GM12878 (cell line): ENCODE measurements around the gene EHBP1L1. TPM values are rescaled to one million over a fixed set of nuclear protein-coding genes. Genes with fewer than 3 reads are reported as not detected.
A peak's percentile ranks its signal among the peaks of the same experiment; 100 is the strongest.

Experiments
- ATAC-seq: fragments of 200-7000 bp; cut with Tn5 transposase; 3 replicates; pipeline ENCODE4 v1.9.1; 2020; ENCODE audit warnings: mild to moderate bottlenecking, moderate library complexity
- BruUV-seq: library from RNA; stranded (reverse); fragments of 400-500 nt; replicated peaks from 2 replicates; lab custom pipeline; 2021; lab: Mats Ljungman, UMichigan
- CTCF ChIA-PET: fragments of 300-600 bp; sonication (Branson Sonifier 250); formaldehyde crosslinking; extraction: SDS; loops from one replicate; lab custom pipeline; 2021; ENCODE audit warnings: inconsistent platforms; lab: Yijun Ruan, JAX
- POLR2A ChIA-PET: fragments of 350-600 bp; formaldehyde crosslinking; extraction: SDS; loops from one replicate; lab custom pipeline; 2021; ENCODE audit warnings: inconsistent platforms; lab: Charles Lee
- RAD21 ChIA-PET: fragments of 300-600 bp; sonication (Branson Sonifier 250); formaldehyde crosslinking; loops from one replicate; lab custom pipeline; 2023; ENCODE audit warnings: antibody characterized with exemption; ENCODE audit not compliant: unreplicated experiment; lab: Charles Lee
- SMC1A ChIA-PET: fragments of 300-600 bp; sonication (Branson Sonifier 250); formaldehyde crosslinking; loops from one replicate; lab custom pipeline; 2023; ENCODE audit not compliant: unreplicated experiment, uncharacterized antibody; lab: Charles Lee
- DNase-seq: peaks from one replicate; pipeline ENCODE4 v3.0.0-alpha.2; 2011; ENCODE audit warnings: low read depth, low spot score
- FAIRE-seq: peaks from 3 replicates; lab custom pipeline; 2011; peaks lifted over from hg19 to GRCh38; lab: Jason Lieb, UNC
- H2AFZ ChIP-seq: 2 replicates; pipeline ENCODE4 v1.6.0; 2011; ENCODE audit warnings: low read depth, low read length, control low read depth; ENCODE audit not compliant: control insufficient read depth
- H3K27ac ChIP-seq: 2 replicates; pipeline ENCODE4 v1.5.1; 2011; ENCODE audit warnings: control low read depth; ENCODE audit not compliant: control insufficient read depth, insufficient read depth
- H3K27me3 ChIP-seq, 2 experiments: replicated peaks in 1 of 2; 2 replicates each; pipeline versions ENCODE4 v1.6.0 to v1.6.1; 2011; ENCODE audit warnings: low read length in 1 of 2; ENCODE audit not compliant: control insufficient read depth in 2 of 2, insufficient read depth in 2 of 2
- H3K36me3 ChIP-seq, 2 experiments: 2 replicates each; pipeline ENCODE4 v1.5.1; 2011; ENCODE audit warnings: low read length in 1 of 2; ENCODE audit not compliant: control insufficient read depth in 2 of 2, insufficient read depth in 2 of 2
- H3K4me1 ChIP-seq: 2 replicates; pipeline ENCODE4 v1.6.1; 2011; ENCODE audit warnings: mild to moderate bottlenecking, low read length, moderate library complexity, mixed read lengths; ENCODE audit not compliant: control insufficient read depth, insufficient read depth
- H3K4me2 ChIP-seq: 2 replicates; pipeline ENCODE4 v1.6.0; 2011; ENCODE audit warnings: control low read depth; ENCODE audit not compliant: control insufficient read depth, insufficient read depth
- H3K4me3 ChIP-seq: fragments of 200-600 bp; sonication (generic); 2 replicates; pipeline ENCODE4 v1.5.1; 2016
- H3K79me2 ChIP-seq: 2 replicates; pipeline ENCODE4 v1.6.0; 2011; ENCODE audit warnings: low read length; ENCODE audit not compliant: control insufficient read depth, insufficient read depth
- H3K9ac ChIP-seq: 2 replicates; pipeline ENCODE4 v1.8.0; 2011; ENCODE audit warnings: low read length, control low read depth, mixed read lengths; ENCODE audit not compliant: control insufficient read depth, insufficient read depth
- H3K9me3 ChIP-seq: replicated peaks from 3 replicates; pipeline ENCODE4 v1.5.1; 2011; ENCODE audit warnings: mild to moderate bottlenecking, low read length; ENCODE audit not compliant: control insufficient read depth, insufficient read depth
- H4K20me1 ChIP-seq: 2 replicates; pipeline ENCODE4 v1.6.0; 2011; ENCODE audit not compliant: control insufficient read depth, insufficient read depth
- POLR2A ChIP-seq: IDR thresholded peaks from 2 replicates; pipeline ENCODE4 v1.6.1; 2011; ENCODE audit warnings: low read depth, mild to moderate bottlenecking, low read length
- SRF ChIP-seq, 2 experiments: IDR thresholded peaks; 2 replicates each; pipeline ENCODE4 v1.6.1; 2011; ENCODE audit warnings: low read depth in 2 of 2, low read length in 2 of 2, mild to moderate bottlenecking in 1 of 2, moderate library complexity in 1 of 2
- SUPT20H ChIP-seq: IDR thresholded peaks from 2 replicates; pipeline ENCODE4 v1.6.1; 2011; ENCODE audit warnings: low read depth, mild to moderate bottlenecking, low read length, moderate library complexity, borderline replicate concordance; ENCODE audit not compliant: control insufficient read depth
- TAF1 ChIP-seq: IDR thresholded peaks from 2 replicates; pipeline ENCODE4 v1.6.1; 2011; ENCODE audit warnings: mild to moderate bottlenecking, low read depth, low read length, borderline replicate concordance
- WGBS: methylation state at CpG from one replicate; pipeline ENCODE4 v1.1.6; 2016; ENCODE audit warnings: low lambda C conversion rate; ENCODE audit not compliant: insufficient replicate concordance, insufficient coverage; ENCODE audit errors: missing lambda C conversion rate; 5-methylcytosine and 5-hydroxymethylcytosine counted together
- in situ Hi-C: fragments of 300-500 bp; cut with MboI; formaldehyde crosslinking; loops from 9 replicates; pipeline ENCODE4 v1.14.3; 2018; ENCODE audit warnings: mixed read lengths
- intact Hi-C: fragments of 100-400 bp; cut with micrococcal nuclease; formaldehyde crosslinking; loops from one replicate; pipeline ENCODE4 v1.14.2; 2022; ENCODE audit not compliant: unreplicated experiment
- polyA plus RNA-seq, 11 experiments: library from polyadenylated mRNA; depleted of rRNA in 4 of 11; unstranded in 6 of 11; stranded (reverse) in 5 of 11; fragments of >200 nt; fragmentation: Nextera tagmentation in 4 of 11; fragmentation: Illumina TruSeq in 1 of 11; extraction: Ambion mirVana in 4 of 11; extraction: Trizol in 1 of 11; gene quantifications; 1 replicate in 1 of 11; 2 replicates in 10 of 11; pipeline versions ENCODE4 v1.2.1 to v1.2.3, GENCODE V29; 2011 to 2016; ENCODE audit warnings: inconsistent platforms in 2 of 11, missing spikeins in 2 of 11, low read depth in 1 of 11
- total RNA-seq, 4 experiments: library from RNA; depleted of rRNA in 3 of 4; stranded (reverse); fragments of >200 nt in 3 of 4; fragmentation: Illumina TruSeq in 1 of 4; extraction: Trizol in 1 of 4; gene quantifications; 2 replicates each; pipeline versions ENCODE4 v1.2.1 to v1.2.3, GENCODE V29; 2013 to 2021

Gene EHBP1L1
- total and polyA plus RNA-seq, 10 of the 15 experiments (the other 5 are each of a cell fraction or from before 2014, with no cell fraction given): 0.06 to 99.4 (median 32.7) TPM

DNA sequence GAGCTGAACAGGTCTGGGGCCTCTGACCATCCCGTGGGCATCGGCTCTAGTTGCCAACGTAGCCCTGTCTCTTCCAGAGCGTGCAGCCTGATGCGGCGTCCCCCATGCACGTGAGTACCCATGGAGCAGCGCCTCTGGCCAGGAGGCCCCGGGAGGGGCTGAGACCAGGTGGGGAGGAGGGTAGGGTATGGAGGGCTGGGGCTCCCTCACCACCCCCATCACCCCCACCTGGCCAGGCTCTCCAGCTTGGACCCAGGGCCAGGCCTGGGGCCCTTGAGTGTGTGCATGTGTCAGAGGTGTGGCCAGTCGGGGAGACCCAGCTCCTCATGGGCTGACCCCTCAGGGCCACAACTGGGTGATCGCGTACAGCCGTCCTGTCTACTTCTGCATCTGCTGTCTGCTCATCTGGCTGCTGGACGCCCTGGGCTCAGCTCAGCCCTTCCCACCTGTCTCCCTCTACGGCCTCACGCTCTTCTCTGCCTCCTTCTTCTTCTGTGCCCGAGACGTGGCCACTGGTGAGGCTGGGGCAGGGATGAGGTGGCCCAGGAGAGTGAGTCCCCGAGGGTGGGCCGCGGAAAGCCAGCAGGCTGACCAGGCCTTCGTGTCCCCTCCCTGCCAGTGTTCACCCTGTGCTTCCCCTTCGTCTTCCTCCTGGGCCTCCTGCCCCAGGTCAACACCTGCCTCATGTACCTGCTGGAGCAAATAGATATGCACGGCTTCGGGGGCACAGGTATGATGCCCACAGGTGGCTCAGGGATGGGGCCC, 48.2 kb downstream of the EHBP1L1 start:
- H3K27me3 ChIP-seq: no peaks in the 10 kb centered on the region
- BruUV-seq: no TSS peak
- ChIA-PET SMC1A (interaction anchor here (1.0 kb wide), 1 partner anchor 9 kb away, joined by 5 read pairs; no protein-coding TSS in a partner anchor), RAD21 (interaction anchor here (1.0 to 1.5 kb wide), 2 partner anchors 9 to 51 kb away, joined by 3 to 6 read pairs; partner anchors contain the start of gene FAM89B), CTCF (interaction anchor here (1.1 to 3.1 kb wide), 4 partner anchors 7 to 82 kb away, joined by 5 to 26 read pairs (median 16); no protein-coding TSS in a partner anchor), POLR2A (interaction anchor here (1.0 kb wide), 1 partner anchor 30 kb away, joined by 3 read pairs; no protein-coding TSS in a partner anchor)
- no peaks in the 10 kb centered on the region for H3K4me1 ChIP-seq
- in situ Hi-C loops: no loop called here
- H3K9me3 ChIP-seq: no peaks in the 10 kb centered on the region
- 93% methylated on average over 25 of the region's 25 CpGs for WGBS
- H3K9ac ChIP-seq: no peak overlapping the region
- no peak overlapping the region for H3K27ac ChIP-seq
- H3K4me2 ChIP-seq: no peak overlapping the region
- H3K79me2 ChIP-seq: peaks cover 3% of the 10 kb centered on the region
- H3K36me3 ChIP-seq: peaks cover 27 to 32% of the 10 kb centered on the region in 2 experiments
- FAIRE-seq (no peak), ATAC-seq (no peak), DNase-seq (no peak)
- TF ChIP-seq SRF (IDR thresholded peaks at IDR 0.05; ENCODE audit: low read depth in 2 of 2, low read length in 2 of 2): 0 out of 4 replicates have a peak, but pooled peaks of 1 of the 2 experiments have one; percentile 12
- TF ChIP-seq TAF1: no peak
- intact Hi-C loops: no loop called here
- no peaks in the 10 kb centered on the region for H4K20me1 ChIP-seq
- no peak overlapping the region for H2AFZ ChIP-seq
- H3K4me3 ChIP-seq: no peak overlapping the region

DNA sequence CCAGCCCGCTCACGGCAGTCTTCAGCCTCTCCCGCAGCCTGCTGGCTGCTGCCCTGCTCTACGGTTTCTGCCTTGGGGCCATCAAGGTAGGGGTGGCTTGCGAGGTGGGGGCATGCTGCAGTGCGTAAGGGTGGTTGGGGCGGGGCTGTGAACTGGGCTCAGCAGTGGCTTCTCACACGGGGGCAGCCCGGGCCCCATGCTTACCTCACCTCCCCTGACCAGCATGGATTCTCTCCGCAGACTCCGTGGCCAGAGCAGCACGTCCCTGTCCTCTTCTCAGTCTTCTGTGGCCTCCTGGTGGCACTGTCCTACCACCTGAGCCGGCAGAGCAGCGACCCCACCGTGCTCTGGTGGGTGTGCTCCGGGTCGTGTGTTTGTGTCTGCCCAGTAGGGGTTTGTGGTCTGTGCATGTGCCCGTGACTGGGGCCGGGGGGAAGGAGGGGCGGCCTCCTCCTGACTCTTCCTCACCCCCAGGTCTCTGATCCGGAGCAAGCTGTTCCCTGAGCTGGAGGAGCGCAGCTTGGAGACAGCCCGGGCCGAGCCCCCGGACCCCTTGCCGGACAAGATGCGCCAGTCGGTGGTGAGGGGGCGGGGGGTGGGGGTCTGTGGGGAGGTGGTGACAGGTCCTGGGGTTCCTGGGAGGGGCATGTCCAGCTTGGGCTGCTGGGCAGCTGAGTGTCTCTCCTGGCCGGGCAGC, 49.2 kb downstream of the EHBP1L1 start:
- WGBS: 86% methylated on average over 22 of the region's 30 CpGs
- no peak overlapping the region for H2AFZ ChIP-seq
- ATAC-seq: no peak; the same call in 2 of the 3 replicates
- H3K9me3 ChIP-seq: no peaks in the 10 kb centered on the region
- CTCF ChIA-PET: interaction anchor here (0.7 to 3.1 kb wide), 14 partner anchors 8 to 208 kb away, joined by 3 to 26 read pairs (median 8); partner anchors contain the start of genes KAT5, PCNX3 and SIPA1
- H3K4me3 ChIP-seq: no peak overlapping the region
- no peaks in the 10 kb centered on the region; the same call in 1 of the 2 replicates for H3K79me2 ChIP-seq
- no peak for FAIRE-seq
- H3K9ac ChIP-seq: no peak overlapping the region
- in situ Hi-C loops: no loop called here
- TF ChIP-seq POLR2A (0 out of 2 replicates have a peak, but pooled peaks have one; percentile 34), SUPT20H (no peak)
- TF ChIP-seq, all 136 proteins: peak for 1
- Histone ChIP-seq H4K20me1 (no peaks in the 10 kb centered on the region), H3K27me3 (no peaks in the 10 kb centered on the region), H3K4me2 (no peak overlapping the region), H3K27ac (no peak overlapping the region), H3K36me3 (peaks cover 24 to 37% of the 10 kb centered on the region in 2 experiments), H3K4me1 (no peaks in the 10 kb centered on the region)
- ChIA-PET RAD21 (interaction anchor here (0.6 to 1.9 kb wide), 12 partner anchors 11 to 145 kb away, joined by 3 to 15 read pairs (median 4); partner anchors contain the start of genes KAT5, RELA and SIPA1), POLR2A (interaction anchor here (1.8 kb wide), 1 partner anchor 13 kb away, joined by 7 read pairs; the partner anchor contains the start of gene SIPA1), SMC1A (interaction anchor here (1.3 to 2.6 kb wide), 6 partner anchors 28 to 208 kb away, joined by 3 to 14 read pairs (median 4); partner anchors contain the start of gene KAT5)
- intact Hi-C loops: loop anchor here (5.0 kb wide), 1 partner anchor 82 kb away; no protein-coding TSS in a partner anchor
- no peak for DNase-seq
- no TSS peak for BruUV-seq
